A549 (cell line): ENCODE data around the gene GOPC.
A peak's percentile ranks its signal among the peaks of the same experiment; 100 is the strongest.

Experiments used
- CEBPB ChIP-seq, 2 experiments: fragments of >200 bp in 1 of 2; sonication (Bioruptor Twin) in 1 of 2; formaldehyde crosslinking in 1 of 2; IDR thresholded peaks; 2 replicates each; pipeline ENCODE4 v1.6.1; 2012 to 2016
- ESRRA ChIP-seq: fragments of 150-350 bp; IDR thresholded peaks from 2 replicates; pipeline ENCODE4 v1.6.1; 2014; ENCODE audit warnings: mild to moderate bottlenecking, low read length, borderline replicate concordance
- JUN ChIP-seq, 2 experiments: fragments of >200 bp; sonication (Bioruptor Twin); formaldehyde crosslinking; IDR thresholded peaks; 2 replicates in 1 of 2; 3 replicates in 1 of 2; pipeline ENCODE4 v1.6.1; 2016 to 2017
- MAZ ChIP-seq: fragments of 150-350 bp; IDR thresholded peaks from 2 replicates; pipeline ENCODE4 v1.6.1; 2014; ENCODE audit warnings: antibody characterized with exemption, low read depth, low read length, borderline replicate concordance
- POLR2A ChIP-seq: IDR thresholded peaks from 2 replicates; pipeline ENCODE4 v1.6.1; 2012; ENCODE audit warnings: mild to moderate bottlenecking, low read length
- RCOR1 ChIP-seq: fragments of 150-350 bp; IDR thresholded peaks from 2 replicates; pipeline ENCODE4 v1.6.1; 2014; ENCODE audit warnings: antibody characterized with exemption, low read length, low read depth
- TFCP2L1 ChIP-seq: fragments of 250-450 bp; sonication (Bioruptor Pico); IDR thresholded peaks from 2 replicates; pipeline ENCODE4 v1.5.0; 2021; ENCODE audit warnings: mild to moderate bottlenecking
- TF ChIP-seq, protein P1 (sequence below): fragments of >200 bp; sonication (Bioruptor Twin); formaldehyde crosslinking; IDR thresholded peaks from 3 replicates; pipeline ENCODE4 v1.5.1; 2016

DNA sequence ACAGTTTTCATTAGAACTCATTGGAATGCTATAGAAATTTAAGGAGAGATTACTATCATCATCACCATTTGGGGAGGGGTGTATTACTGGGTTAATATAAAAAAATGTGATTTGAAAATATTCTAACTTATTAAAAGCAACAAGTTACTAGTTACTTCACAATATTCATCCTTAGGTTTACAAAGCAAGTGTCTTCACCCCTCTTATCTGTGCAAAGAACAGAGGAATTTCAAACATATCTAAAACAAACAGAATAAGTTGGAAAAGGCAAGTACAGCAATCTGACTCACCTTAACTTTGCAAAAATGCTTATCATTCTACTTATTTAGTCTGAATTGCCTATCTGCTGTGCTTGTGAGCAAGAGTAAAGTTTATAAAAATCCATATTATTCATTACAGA, 87.0 kb downstream of the GOPC start:
- TF ChIP-seq, protein P1, sequence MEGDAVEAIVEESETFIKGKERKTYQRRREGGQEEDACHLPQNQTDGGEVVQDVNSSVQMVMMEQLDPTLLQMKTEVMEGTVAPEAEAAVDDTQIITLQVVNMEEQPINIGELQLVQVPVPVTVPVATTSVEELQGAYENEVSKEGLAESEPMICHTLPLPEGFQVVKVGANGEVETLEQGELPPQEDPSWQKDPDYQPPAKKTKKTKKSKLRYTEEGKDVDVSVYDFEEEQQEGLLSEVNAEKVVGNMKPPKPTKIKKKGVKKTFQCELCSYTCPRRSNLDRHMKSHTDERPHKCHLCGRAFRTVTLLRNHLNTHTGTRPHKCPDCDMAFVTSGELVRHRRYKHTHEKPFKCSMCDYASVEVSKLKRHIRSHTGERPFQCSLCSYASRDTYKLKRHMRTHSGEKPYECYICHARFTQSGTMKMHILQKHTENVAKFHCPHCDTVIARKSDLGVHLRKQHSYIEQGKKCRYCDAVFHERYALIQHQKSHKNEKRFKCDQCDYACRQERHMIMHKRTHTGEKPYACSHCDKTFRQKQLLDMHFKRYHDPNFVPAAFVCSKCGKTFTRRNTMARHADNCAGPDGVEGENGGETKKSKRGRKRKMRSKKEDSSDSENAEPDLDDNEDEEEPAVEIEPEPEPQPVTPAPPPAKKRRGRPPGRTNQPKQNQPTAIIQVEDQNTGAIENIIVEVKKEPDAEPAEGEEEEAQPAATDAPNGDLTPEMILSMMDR, result no peak
- TF ChIP-seq JUN (IDR thresholded peaks at IDR 0.05) (peak in 1 of 2 experiments; percentile 65; a peak in 1 of 5 replicates), CEBPB (IDR thresholded peaks at IDR 0.05) (peak; percentile 27 to 75; a peak in 2 of 4 replicates), ESRRA (no peak), POLR2A (no peak), RCOR1 (no peak), MAZ (no peak), TFCP2L1 (CRISPR knock-in tag) (no peak)
